Astrocyte (in vitro differentiated cells and primary cell): Measurements from ENCODE around the gene NAV2. TPM values are rescaled to one million over a fixed set of nuclear protein-coding genes. Genes with fewer than 3 reads are reported as not detected.

Experiments used
- DNase-seq: peaks from one replicate; pipeline ENCODE4 v3.0.0-alpha.2; 2010; ENCODE audit warnings: low read depth
- FAIRE-seq: peaks from 2 replicates; lab custom pipeline; 2011; peaks lifted over from hg19 to GRCh38; lab: Jason Lieb, UNC
- H2AFZ ChIP-seq: 2 replicates; pipeline ENCODE4 v1.6.0; 2012; ENCODE audit warnings: low read depth, low read length, inconsistent platforms
- H3K27ac ChIP-seq: 2 replicates; pipeline ENCODE4 v1.5.1; 2011; ENCODE audit warnings: low read depth, low read length, inconsistent platforms
- H3K27me3 ChIP-seq: 2 replicates; pipeline ENCODE4 v1.6.0; 2011; ENCODE audit warnings: low read length, inconsistent platforms; ENCODE audit not compliant: insufficient read depth
- H3K36me3 ChIP-seq: 2 replicates; pipeline ENCODE4 v1.5.1; 2011; ENCODE audit warnings: low read length, inconsistent platforms; ENCODE audit not compliant: insufficient read depth
- H3K4me1 ChIP-seq: 2 replicates; pipeline ENCODE4 v1.5.1; 2011; ENCODE audit warnings: low read length, inconsistent platforms; ENCODE audit not compliant: insufficient read depth
- H3K4me2 ChIP-seq: 2 replicates; pipeline ENCODE4 v1.6.0; 2012; ENCODE audit warnings: low read length, inconsistent platforms
- H3K4me3 ChIP-seq: 2 replicates; pipeline ENCODE4 v1.5.1; 2011; ENCODE audit warnings: low read depth, mild to moderate bottlenecking, low read length, inconsistent platforms; ENCODE audit not compliant: insufficient read depth
- H3K79me2 ChIP-seq: 2 replicates; pipeline ENCODE4 v1.6.0; 2012; ENCODE audit warnings: mild to moderate bottlenecking, low read length, inconsistent platforms; ENCODE audit not compliant: insufficient read depth
- H3K9ac ChIP-seq: 2 replicates; pipeline ENCODE4 v1.6.0; 2012; ENCODE audit warnings: mild to moderate bottlenecking, low read length, inconsistent platforms
- H3K9me3 ChIP-seq: 2 replicates; pipeline ENCODE4 v1.5.1; 2012; ENCODE audit warnings: low read depth, mild to moderate bottlenecking, low read length, inconsistent platforms; ENCODE audit not compliant: insufficient read depth
- H4K20me1 ChIP-seq: 2 replicates; pipeline ENCODE4 v1.6.0; 2012; ENCODE audit warnings: low read length, inconsistent platforms; ENCODE audit not compliant: insufficient read depth
- H3K27ac Mint-ChIP-seq: one replicate; pipeline ENCODE4 v1.8.0; 2021; ENCODE audit warnings: mild to moderate bottlenecking, mixed read lengths; ENCODE audit not compliant: unreplicated experiment
- H3K27me3 Mint-ChIP-seq: one replicate; pipeline ENCODE4 v1.8.0; 2021; ENCODE audit warnings: low read depth, mixed read lengths; ENCODE audit not compliant: unreplicated experiment
- H3K36me3 Mint-ChIP-seq: one replicate; pipeline ENCODE4 v1.8.0; 2021; ENCODE audit warnings: low read depth, mixed read lengths; ENCODE audit not compliant: unreplicated experiment
- H3K4me1 Mint-ChIP-seq: one replicate; pipeline ENCODE4 v1.8.0; 2021; ENCODE audit warnings: low read depth, mixed read lengths; ENCODE audit not compliant: unreplicated experiment
- H3K4me3 Mint-ChIP-seq: one replicate; pipeline ENCODE4 v1.8.0; 2021; ENCODE audit warnings: mild to moderate bottlenecking, moderate library complexity, mixed read lengths; ENCODE audit not compliant: unreplicated experiment
- H3K9me3 Mint-ChIP-seq: one replicate; pipeline ENCODE4 v1.8.0; 2021; ENCODE audit warnings: mild to moderate bottlenecking, mixed read lengths; ENCODE audit not compliant: unreplicated experiment
- EZH2 ChIP-seq: IDR thresholded peaks from 2 replicates; pipeline ENCODE4 v1.6.1; 2012; ENCODE audit warnings: mild to moderate bottlenecking, low read length, inconsistent platforms; ENCODE audit not compliant: insufficient read depth
- total RNA-seq: library from RNA; stranded (reverse); gene quantifications from 2 replicates; pipeline ENCODE4 v1.2.1, GENCODE V29; 2021
- TF ChIP-seq, protein P1 (sequence below): IDR thresholded peaks from 2 replicates; pipeline ENCODE4 v1.5.1; 2011; ENCODE audit warnings: low read depth, mild to moderate bottlenecking, inconsistent platforms, low read length, moderate library complexity; ENCODE audit not compliant: insufficient read depth

The NAV2 gene
- total RNA-seq, 1 donor from 2014 or later: 20.6 TPM

DNA sequence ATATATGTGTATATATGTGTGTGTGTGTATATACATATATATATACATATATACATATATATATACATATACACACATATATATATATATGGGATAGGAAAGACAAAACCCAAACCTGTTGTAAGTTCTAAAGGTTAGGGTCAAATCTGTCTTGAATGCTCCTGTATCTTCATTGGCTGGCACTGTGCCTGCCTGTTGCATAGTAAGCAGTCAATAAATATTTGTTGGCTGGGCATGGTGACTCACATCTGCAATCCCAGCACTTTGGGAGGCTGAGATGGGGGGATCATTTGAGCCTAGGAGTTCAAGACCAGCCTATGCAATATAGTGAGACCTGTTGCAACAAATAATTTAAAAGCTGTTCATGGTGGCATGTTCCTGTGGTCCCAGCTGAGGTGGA, 242.3 kb downstream of the NAV2 start:
- no peaks in the 10 kb centered on the region for H3K9me3 ChIP-seq
- H3K9ac ChIP-seq: no peak overlapping the region
- H3K4me1 Mint-ChIP-seq: peaks cover 23% of the 10 kb centered on the region
- peaks cover 4% of the 10 kb centered on the region for H3K36me3 ChIP-seq
- H3K27ac ChIP-seq: no peak overlapping the region
- TF ChIP-seq, protein P1, sequence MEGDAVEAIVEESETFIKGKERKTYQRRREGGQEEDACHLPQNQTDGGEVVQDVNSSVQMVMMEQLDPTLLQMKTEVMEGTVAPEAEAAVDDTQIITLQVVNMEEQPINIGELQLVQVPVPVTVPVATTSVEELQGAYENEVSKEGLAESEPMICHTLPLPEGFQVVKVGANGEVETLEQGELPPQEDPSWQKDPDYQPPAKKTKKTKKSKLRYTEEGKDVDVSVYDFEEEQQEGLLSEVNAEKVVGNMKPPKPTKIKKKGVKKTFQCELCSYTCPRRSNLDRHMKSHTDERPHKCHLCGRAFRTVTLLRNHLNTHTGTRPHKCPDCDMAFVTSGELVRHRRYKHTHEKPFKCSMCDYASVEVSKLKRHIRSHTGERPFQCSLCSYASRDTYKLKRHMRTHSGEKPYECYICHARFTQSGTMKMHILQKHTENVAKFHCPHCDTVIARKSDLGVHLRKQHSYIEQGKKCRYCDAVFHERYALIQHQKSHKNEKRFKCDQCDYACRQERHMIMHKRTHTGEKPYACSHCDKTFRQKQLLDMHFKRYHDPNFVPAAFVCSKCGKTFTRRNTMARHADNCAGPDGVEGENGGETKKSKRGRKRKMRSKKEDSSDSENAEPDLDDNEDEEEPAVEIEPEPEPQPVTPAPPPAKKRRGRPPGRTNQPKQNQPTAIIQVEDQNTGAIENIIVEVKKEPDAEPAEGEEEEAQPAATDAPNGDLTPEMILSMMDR: no peak
- no peak for TF ChIP-seq EZH2
- H3K4me1 ChIP-seq: peaks cover 31% of the 10 kb centered on the region
- no peak overlapping the region for H3K4me3 Mint-ChIP-seq
- FAIRE-seq: no peak
- H3K79me2 ChIP-seq: no peaks in the 10 kb centered on the region
- H3K27ac Mint-ChIP-seq: no peak overlapping the region
- H3K27me3 ChIP-seq: no peaks in the 10 kb centered on the region
- no peak overlapping the region for H2AFZ ChIP-seq
- peaks cover 2% of the 10 kb centered on the region for H3K36me3 Mint-ChIP-seq
- H3K9me3 Mint-ChIP-seq: no peaks in the 10 kb centered on the region
- no peaks in the 10 kb centered on the region for H3K27me3 Mint-ChIP-seq
- no peak overlapping the region for H3K4me2 ChIP-seq
- no peak for DNase-seq
- no peaks in the 10 kb centered on the region for H4K20me1 ChIP-seq
- H3K4me3 ChIP-seq: no peak overlapping the region

DNA sequence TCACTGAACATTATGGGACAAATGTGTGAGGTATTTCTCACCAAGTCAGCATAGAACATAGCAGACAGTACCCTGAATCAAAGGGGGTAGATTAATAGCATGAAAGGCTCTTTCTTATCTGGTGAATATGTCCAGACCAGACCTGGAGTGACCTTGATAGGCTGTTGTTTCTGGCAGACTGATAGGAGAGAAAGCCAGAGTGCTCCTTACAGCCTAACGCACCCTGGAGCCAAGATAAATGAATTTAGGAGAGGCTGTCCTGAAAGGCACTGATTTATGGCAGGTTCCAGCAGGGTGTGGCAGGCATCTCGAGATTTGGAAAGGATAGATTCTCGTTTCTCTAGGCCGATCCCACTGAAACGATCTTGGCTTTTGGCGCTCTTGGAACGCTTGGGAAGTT, 243.0 kb downstream of the NAV2 start:
- FAIRE-seq (no peak), DNase-seq (no peak)
- no peak overlapping the region for H3K27ac ChIP-seq
- H3K4me1 ChIP-seq: peaks cover 31% of the 10 kb centered on the region
- Mint-ChIP-seq H3K9me3 (no peaks in the 10 kb centered on the region), H3K4me1 (peaks cover 23% of the 10 kb centered on the region), H3K36me3 (peaks cover 2% of the 10 kb centered on the region), H3K27me3 (no peaks in the 10 kb centered on the region), H3K4me3 (no peak overlapping the region), H3K27ac (no peak overlapping the region)
- TF ChIP-seq, protein P1: no peak
- TF ChIP-seq EZH2: no peak
- H3K4me3 ChIP-seq: no peak overlapping the region
- H4K20me1 ChIP-seq: no peaks in the 10 kb centered on the region
- no peaks in the 10 kb centered on the region for H3K79me2 ChIP-seq
- H2AFZ ChIP-seq: no peak overlapping the region
- no peak overlapping the region for H3K9ac ChIP-seq
- H3K9me3 ChIP-seq: no peaks in the 10 kb centered on the region
- no peaks in the 10 kb centered on the region for H3K27me3 ChIP-seq
- peaks cover under 1% of the 10 kb centered on the region for H3K36me3 ChIP-seq
- no peak overlapping the region for H3K4me2 ChIP-seq

DNA sequence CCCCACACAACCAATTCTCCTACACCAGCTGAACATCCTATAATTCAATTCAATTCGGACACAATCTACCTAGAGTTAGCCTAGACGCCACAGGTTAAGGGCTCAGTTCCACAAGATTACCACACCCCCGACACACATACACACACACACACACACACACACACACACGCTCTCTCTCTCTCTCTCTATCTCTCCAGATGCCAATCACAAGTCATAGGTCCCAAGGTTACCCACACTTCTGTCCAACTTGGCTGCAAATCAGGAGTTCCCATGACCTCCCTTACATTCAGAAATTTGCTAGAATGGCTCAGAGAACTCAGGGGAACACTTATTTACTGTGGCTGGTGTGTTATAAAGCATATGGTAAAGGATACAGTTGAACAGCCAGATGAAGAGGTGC, 243.6 kb downstream of the NAV2 start:
- Histone ChIP-seq H4K20me1 (no peaks in the 10 kb centered on the region), H3K4me3 (no peak overlapping the region), H3K79me2 (no peaks in the 10 kb centered on the region), H2AFZ (no peak overlapping the region), H3K9ac (no peak overlapping the region), H3K27me3 (no peaks in the 10 kb centered on the region), H3K4me1 (peaks cover 31% of the 10 kb centered on the region), H3K4me2 (no peak overlapping the region), H3K9me3 (no peaks in the 10 kb centered on the region), H3K27ac (no peak overlapping the region), H3K36me3 (no peaks in the 10 kb centered on the region)
- DNase-seq (no peak), FAIRE-seq (no peak)
- Mint-ChIP-seq H3K9me3 (no peaks in the 10 kb centered on the region), H3K4me1 (peaks cover 23% of the 10 kb centered on the region), H3K27me3 (no peaks in the 10 kb centered on the region), H3K4me3 (no peak overlapping the region), H3K27ac (no peak overlapping the region), H3K36me3 (peaks cover 2% of the 10 kb centered on the region)
- TF ChIP-seq, protein P1: no peak
- no peak for TF ChIP-seq EZH2
